ENCODE data around the gene SFT2D3. TPM values are rescaled to one million over a fixed set of nuclear protein-coding genes. Genes with fewer than 3 reads are reported as not detected.

SFT2D3 gene
- total RNA-seq, 1 experiment from 2014 or later = 4.7 TPM

- no peak overlapping the region for H4K5ac ChIP-seq (ENCODE audit: insufficient read length, low read depth, low read length)
- H2BK5ac ChIP-seq (ENCODE audit: insufficient read length, low read length) = no peak overlapping the region
- DNase-seq = no peak
- no peak overlapping the region for H3K4ac ChIP-seq (ENCODE audit: low read depth, low read length)
- H2BK20ac ChIP-seq (ENCODE audit: low read depth, low read length, poor library complexity, severe bottlenecking) = no peak overlapping the region
- no peaks in the 10 kb centered on the region for H3K9me3 ChIP-seq (ENCODE audit: control insufficient read depth, low read depth, low read length)
- no peak overlapping the region for H2BK12ac ChIP-seq (ENCODE audit: insufficient read length, low read depth, low read length)
- peaks cover 0 to 2% (median 0%) of the 10 kb centered on the region in 3 experiments; a peak in 3 of 7 replicates for H3K36me3 Mint-ChIP-seq (ENCODE audit: insufficient read depth in 1 of 3, low read depth in 3 of 3)
- H2BK120ac ChIP-seq (ENCODE audit: low read depth, low read length, poor library complexity, severe bottlenecking) = no peak overlapping the region
- no peak overlapping the region for H3K18ac ChIP-seq (ENCODE audit: insufficient read length, low read depth, low read length)
- H3K4me1 ChIP-seq (ENCODE audit: insufficient read depth, low read length) = no peaks in the 10 kb centered on the region
- no peak overlapping the region for H3K27ac Mint-ChIP-seq
- 0 out of 2 replicates have a peak, but pooled peaks cover 2% of the 10 kb centered on the region for H3K79me2 ChIP-seq (ENCODE audit: insufficient read depth, low read length)
- H3K4me3 Mint-ChIP-seq = no peak overlapping the region
- H2AK5ac ChIP-seq (ENCODE audit: insufficient read length, low read length) = no peak overlapping the region
- peaks cover 10% of the 10 kb centered on the region in 2 experiments for H3K4me1 Mint-ChIP-seq
- no peak for TF ChIP-seq CTCF (conservative IDR thresholded peaks at IDR 0.05)
- H3K23me2 ChIP-seq (ENCODE audit: insufficient read length, low read depth, low read length, poor library complexity, severe bottlenecking) = peaks cover 4% of the 10 kb centered on the region
- no peak overlapping the region for H3K4me2 ChIP-seq (ENCODE audit: insufficient read depth, insufficient read length, low read length)
- H3K27me3 Mint-ChIP-seq (ENCODE audit: low read depth) = peaks cover 26% of the 10 kb centered on the region
- no peak overlapping the region for H4K91ac ChIP-seq (ENCODE audit: insufficient read length, low read depth, low read length)
- H3K56ac ChIP-seq (ENCODE audit: insufficient read length, low read depth, low read length) = no peak overlapping the region
- H4K8ac ChIP-seq (replicated peaks; ENCODE audit: insufficient read length, low read depth, low read length) = no peak overlapping the region
- H4K20me1 ChIP-seq (ENCODE audit: control insufficient read depth, insufficient read depth, insufficient read length) = no peaks in the 10 kb centered on the region
- no peak overlapping the region for H2AFZ ChIP-seq (ENCODE audit: low read length)
- no peak overlapping the region for H3K23ac ChIP-seq (ENCODE audit: insufficient read length, low read depth, low read length)
- WGBS (ENCODE audit: extremely low coverage, insufficient read length, low lambda C conversion rate) = no CpG with 5 or more reads among the region's 10 CpGs
- H2BK15ac ChIP-seq (ENCODE audit: low read depth, low read length) = no peak overlapping the region
- H3K9me3 Mint-ChIP-seq = no peaks in the 10 kb centered on the region
- H3K27me3 ChIP-seq (ENCODE audit: insufficient read depth, low read length) = peaks cover 9% of the 10 kb centered on the region; the same call in 1 of the 2 replicates
- no peak overlapping the region for H3K27ac ChIP-seq (ENCODE audit: insufficient read length, low read depth, low read length)
- no peaks in the 10 kb centered on the region for H3K79me1 ChIP-seq (ENCODE audit: insufficient read depth, low read depth, low read length, poor library complexity, severe bottlenecking)
- no peak overlapping the region for H3T11ph ChIP-seq (ENCODE audit: low read length)
- H3K14ac ChIP-seq (ENCODE audit: insufficient read depth, low read length) = no peak overlapping the region
- H3K9ac ChIP-seq (ENCODE audit: extremely low read depth, insufficient read length, low read length) = no peak overlapping the region
These were observed 41.1 kb upstream of the SFT2D3 start for GRCh38 chr2:127660291-127660578.

All from H9 (cell line).